Hematopoietic multipotent progenitor cell (in vitro differentiated cells): Measurements from ENCODE around the gene FAM53A. TPM values are rescaled to one million over a fixed set of nuclear protein-coding genes. Genes with fewer than 3 reads are reported as not detected.

Source experiments
- DNase-seq, 3 donors: peaks; one replicate each; pipeline ENCODE4 v3.0.0-alpha.2; 2011 to 2015; ENCODE audit warnings: low read depth in 2 of 3, low spot score in 2 of 3
- total RNA-seq: library from RNA; depleted of rRNA; stranded (reverse); fragments of >200 nt; gene quantifications from one replicate; pipeline ENCODE4 v1.2.3, GENCODE V29; 2012

The FAM53A gene
- total RNA-seq, 1 donor = 9.4 TPM

GRCh38 chr4:1663549-1663948 lies 20.6 kb downstream of the FAM53A start:
- no peak for DNase-seq

DNA sequence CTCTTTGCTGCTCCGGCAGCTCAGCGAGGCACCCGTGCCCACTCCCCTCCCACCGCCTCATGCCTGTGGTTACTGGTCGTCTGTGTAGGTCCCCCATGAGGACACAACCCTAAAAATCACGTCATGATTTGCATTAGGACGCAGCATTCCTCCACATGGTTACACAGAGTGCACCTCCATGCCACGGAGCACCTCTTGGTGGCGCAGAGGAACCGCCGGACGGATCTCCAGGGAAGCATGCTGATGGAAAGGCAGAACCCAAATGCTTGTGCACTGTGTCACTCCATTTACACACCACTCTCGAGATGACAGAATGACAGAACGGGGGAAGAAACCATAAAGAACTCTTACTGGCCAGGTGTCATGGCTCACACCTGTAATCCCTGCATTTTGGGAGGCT lies 22.4 kb downstream of the FAM53A start:
- no peak for DNase-seq

DNA sequence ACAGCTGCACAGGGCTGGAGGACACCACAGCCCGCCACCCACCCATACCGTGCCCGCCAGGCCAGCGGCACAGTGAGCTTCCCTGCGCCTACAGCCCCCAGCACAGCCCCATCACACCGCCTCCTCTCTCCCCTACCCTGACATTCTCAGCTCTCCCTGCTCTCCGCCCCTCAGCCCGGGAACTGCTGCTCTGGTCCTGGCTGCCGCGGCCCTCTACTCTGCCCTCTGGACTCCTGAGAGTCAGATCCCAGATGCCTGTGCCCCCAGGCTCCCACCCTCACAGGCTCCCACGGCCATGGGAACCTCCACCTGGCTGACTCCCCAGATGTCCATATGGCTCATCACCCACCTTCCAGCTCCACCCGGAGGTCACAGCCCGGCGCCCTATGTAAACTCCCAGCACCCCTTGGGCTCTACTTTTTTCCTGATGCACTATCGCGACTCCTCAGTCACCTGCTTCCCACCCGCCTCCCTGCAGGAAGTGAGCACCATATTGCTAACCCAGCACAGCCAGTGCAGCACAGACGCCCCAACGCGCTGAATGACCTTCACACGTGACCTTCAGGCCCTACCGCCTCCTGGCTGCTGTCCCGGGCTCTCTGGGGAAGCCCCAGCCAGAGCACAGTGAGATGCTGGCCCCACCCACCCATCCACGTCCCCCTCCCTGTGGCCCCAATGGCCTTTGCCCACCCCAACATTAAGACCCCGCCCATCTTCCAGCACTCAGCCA lies 23.0 kb downstream of the FAM53A start:
- DNase-seq = no peak

DNA sequence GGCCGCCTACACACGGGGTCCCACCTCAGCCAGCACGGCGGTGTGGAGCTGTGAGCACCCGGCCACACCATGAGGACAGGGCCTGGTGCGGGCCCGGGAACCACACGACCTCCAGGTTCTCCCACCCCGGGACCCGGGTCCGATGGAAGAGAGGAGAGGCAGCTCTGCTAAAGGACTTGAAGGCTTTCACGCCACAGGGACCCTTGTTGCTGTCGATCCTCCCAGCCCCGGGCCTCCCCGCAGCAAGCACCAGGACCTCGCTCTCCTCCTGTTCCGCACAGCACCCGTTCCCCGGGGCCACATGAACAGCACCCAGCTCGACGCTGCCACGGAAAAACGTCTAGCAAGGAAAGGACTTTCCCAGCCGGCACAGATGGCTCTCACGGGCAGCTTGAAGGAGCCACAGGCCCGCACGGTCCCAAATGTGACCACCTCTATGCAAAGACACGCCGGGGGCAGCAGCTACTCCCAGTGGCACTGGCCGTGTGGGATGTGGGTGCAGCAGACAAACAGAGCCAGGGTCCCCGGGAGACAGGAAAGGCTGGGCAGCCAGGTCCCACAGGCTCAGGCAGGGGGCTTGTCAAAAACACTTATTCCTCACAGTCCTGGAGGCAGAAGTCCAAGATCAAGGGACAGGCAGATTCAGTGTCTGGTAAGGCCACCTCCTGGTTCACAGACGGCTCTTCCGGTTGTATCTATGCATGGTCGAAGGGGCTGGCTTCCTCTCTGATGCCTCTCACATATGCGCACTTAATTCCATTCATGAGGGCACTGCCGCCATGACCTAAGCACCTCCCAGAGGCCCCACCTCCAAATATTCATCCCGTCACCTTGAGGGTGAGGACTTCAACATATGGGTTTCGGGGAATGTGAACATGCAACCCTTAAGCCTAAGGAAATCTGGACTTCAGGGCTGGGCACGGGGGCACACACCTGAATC lies 24.7 kb downstream of the FAM53A start:
- DNase-seq = no peak

GRCh38 chr4:1658581-1658980 lies 25.5 kb downstream of the FAM53A start:
- no peak for DNase-seq

GRCh38 chr4:1658146-1658545 lies 26.0 kb downstream of the FAM53A start:
- no peak for DNase-seq

GRCh38 chr4:1656986-1657385 lies 27.1 kb downstream of the FAM53A start:
- no peak for DNase-seq

GRCh38 chr4:1656132-1656531 lies 28.0 kb downstream of the FAM53A start:
- DNase-seq = no peak

GRCh38 chr4:1655676-1656075 lies 28.4 kb downstream of the FAM53A start:
- DNase-seq = no peak

- no peak for DNase-seq
Measured at GRCh38 chr4:1655081-1655480, 29.0 kb downstream of the FAM53A start.

GRCh38 chr4:1654216-1654955 lies 29.7 kb downstream of the FAM53A start:
- no peak for DNase-seq

DNA sequence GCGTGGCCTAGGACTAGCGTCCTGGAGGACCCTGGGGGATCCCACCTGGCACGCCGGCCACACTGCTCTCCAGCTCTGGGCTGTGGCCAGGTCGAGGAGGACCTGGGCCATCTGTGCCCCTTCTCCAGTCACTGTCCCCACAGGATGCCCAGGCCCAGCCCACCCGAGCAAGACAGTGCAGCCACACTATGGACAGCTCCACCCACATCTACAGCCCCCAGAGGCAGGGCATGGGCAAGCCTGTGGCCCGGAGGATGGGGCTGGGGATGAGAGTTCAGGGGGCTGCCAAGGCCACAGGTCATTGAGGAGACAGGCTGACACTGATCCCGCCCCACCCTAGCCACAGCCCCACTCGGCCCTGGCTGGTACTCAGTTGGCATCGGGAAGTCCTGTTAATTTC lies 30.3 kb downstream of the FAM53A start:
- DNase-seq = no peak

- no peak for DNase-seq
Measured at GRCh38 chr4:1652088-1652487, 32.0 kb downstream of the FAM53A start.

DNA sequence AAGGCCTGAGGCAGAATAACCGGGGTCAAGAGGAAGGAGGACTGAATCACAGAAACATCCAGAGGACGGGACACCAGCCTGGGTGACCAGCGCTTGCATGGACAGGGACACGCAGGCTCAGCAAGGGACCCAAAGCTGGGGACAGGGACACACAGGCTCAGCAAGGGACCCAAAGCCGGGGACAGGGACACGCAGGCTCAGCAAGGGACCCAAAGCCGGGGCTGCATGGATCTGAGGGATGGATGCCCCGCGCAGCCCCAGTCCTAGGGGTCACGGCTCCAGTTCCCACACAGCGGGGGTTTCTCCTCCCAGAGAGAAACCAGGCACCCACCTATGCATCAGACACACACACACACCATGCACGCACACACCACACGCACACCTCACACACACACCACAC lies 32.5 kb downstream of the FAM53A start:
- DNase-seq = no peak

DNA sequence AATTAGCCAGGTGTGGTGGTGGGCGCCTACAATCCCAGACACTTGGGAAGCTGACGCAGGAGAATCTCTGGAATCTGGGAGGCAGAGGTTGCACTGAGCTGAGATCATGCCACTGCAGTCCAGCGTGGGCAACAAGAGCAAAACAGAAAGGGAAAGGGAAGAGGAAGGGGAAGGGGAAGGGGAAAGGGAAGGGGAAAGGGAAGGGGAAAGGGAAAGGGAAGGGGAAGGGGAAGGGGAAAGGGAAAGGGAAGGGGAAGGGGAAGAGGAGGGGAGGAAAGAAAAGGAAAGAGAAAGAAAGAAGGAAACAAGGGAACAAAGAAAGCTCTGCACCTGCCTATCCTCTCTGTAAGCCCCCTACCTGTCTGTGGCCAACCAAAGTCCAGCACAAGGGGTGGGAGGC lies 35.2 kb downstream of the FAM53A start:
- DNase-seq = no peak

- DNase-seq = no peak
Measured at GRCh38 chr4:1647432-1647831, 36.7 kb downstream of the FAM53A start.

GRCh38 chr4:1646690-1647089 lies 37.4 kb downstream of the FAM53A start:
- no peak for DNase-seq

DNA sequence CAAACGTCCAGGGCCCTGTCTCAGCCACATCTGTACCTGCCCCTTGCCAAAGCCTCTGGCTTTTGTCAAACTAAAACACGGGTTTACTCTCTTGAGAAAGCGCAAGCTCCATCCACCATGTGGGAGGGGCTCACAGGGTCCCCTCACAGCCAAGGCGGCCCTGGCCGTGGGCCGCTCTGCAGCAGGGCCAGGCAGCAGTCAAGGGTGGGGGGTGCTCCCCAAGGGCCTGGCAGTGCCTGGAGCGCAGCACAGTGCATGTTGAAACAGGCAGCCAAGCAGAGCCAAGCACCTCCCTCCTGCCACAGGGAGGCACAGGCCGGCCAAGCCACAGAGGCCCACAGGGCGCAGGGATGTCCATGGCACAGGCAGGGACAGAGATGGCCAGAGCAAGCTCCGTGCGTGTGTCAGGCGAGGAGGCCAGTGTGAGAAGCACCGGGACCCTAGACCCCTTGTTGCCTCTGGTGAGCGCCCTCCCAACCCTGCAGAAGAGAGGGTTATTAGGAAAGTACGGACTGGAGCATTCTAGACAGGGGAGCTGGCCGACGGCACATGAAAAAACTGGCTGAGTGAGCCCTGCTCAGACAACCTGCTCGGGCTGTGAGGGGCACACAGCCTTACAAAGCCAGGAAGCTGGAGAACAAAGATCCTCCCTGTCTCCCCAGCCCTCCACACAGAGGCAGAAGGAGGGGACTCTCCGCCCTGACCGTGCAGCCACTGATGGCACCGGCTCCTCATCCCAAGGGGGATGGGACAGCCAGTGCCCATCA lies 39.0 kb downstream of the FAM53A start:
- no peak for DNase-seq

DNA sequence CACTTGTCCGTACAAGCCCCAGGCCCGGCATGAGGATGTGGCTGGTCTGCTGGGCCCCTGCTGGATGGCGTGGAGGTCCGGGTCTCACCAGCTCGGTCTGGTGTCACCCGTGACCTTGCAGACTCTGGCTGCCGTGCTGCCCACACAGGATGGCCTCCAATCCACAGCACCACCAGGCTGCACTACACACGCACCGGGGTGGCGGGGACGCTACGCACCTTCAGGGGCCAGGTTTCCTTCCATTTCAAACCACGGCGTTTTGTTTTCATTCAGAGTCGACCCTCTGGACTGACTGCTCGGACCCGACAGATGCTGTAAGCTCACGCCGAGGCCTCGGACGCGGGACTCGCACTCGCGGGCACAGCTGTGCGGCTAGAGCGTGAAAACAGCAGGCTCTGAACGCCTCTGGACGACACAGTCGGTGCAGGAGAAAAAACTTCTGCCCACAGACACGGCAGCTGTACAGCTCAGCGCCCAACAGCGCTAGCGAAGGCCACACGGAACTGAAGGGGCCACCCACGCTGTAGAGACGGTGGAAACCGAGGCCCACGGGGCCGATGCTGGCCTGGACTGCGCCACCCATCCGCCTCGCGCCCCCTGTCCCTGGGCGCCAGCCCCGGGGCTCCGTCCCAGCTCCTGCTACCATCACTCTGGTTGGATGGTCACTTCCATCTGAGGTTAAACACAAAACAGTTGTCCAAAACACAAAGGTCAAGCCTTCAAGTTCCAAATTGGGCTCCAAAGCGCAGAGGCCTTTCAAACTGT lies 40.0 kb downstream of the FAM53A start:
- no peak for DNase-seq
